GM12878 (cell line): ENCODE results near the gene APLP1. TPM values are rescaled to one million over a fixed set of nuclear protein-coding genes. Genes with fewer than 3 reads are reported as not detected.

Experiments
- DPF2 ChIP-seq: fragments of 450-650 bp; IDR thresholded peaks from 2 replicates; pipeline ENCODE4 v1.6.1; 2017; ENCODE audit warnings: mild to moderate bottlenecking
- JUNB ChIP-seq: IDR thresholded peaks from 2 replicates; pipeline ENCODE4 v1.6.1; 2016; ENCODE audit warnings: antibody characterized with exemption, mild to moderate bottlenecking
- MEF2A ChIP-seq: IDR thresholded peaks from 2 replicates; pipeline ENCODE4 v1.6.1; 2011; ENCODE audit warnings: low read depth, mild to moderate bottlenecking, low read length, moderate library complexity; ENCODE audit not compliant: insufficient read depth
- MTA3 ChIP-seq: IDR thresholded peaks from 2 replicates; pipeline ENCODE4 v1.6.1; 2012; ENCODE audit warnings: low read length, inconsistent platforms, borderline replicate concordance
- MXI1 ChIP-seq: fragments of 150-350 bp; IDR thresholded peaks from 2 replicates; pipeline ENCODE4 v1.6.1; 2011; ENCODE audit warnings: low read depth, mild to moderate bottlenecking, inconsistent platforms, low read length, improper control_type of control experiment
- MYC ChIP-seq: IDR thresholded peaks from 2 replicates; pipeline ENCODE4 v1.6.1; 2011; ENCODE audit warnings: mild to moderate bottlenecking, low read length, moderate library complexity, inconsistent platforms; ENCODE audit not compliant: insufficient read depth, insufficient replicate concordance, insufficient read length, severe bottlenecking
- POU2F2 ChIP-seq: IDR thresholded peaks from 3 replicates; pipeline ENCODE4 v1.6.1; 2011; ENCODE audit warnings: low read depth, mild to moderate bottlenecking, low read length, borderline replicate concordance
- RBBP5 ChIP-seq: fragments of 200-600 bp; sonication (generic); conservative IDR thresholded peaks from 2 replicates; pipeline ENCODE4 v1.6.1; 2016
- RCOR1 ChIP-seq: conservative IDR thresholded peaks from 2 replicates; pipeline ENCODE4 v1.6.1; 2012; ENCODE audit warnings: low read depth, low read length, improper control_type of control experiment
- TBL1XR1 ChIP-seq: IDR thresholded peaks from 2 replicates; pipeline ENCODE4 v1.6.1; 2012; ENCODE audit warnings: low read depth, low read length, improper control_type of control experiment
- WRNIP1 ChIP-seq: IDR thresholded peaks from 2 replicates; pipeline ENCODE4 v1.6.1; 2011; ENCODE audit warnings: low read depth, low read length, improper control_type of control experiment, borderline replicate concordance
- YBX1 ChIP-seq: fragments of 450-650 bp; IDR thresholded peaks from 2 replicates; pipeline ENCODE4 v1.6.1; 2016; ENCODE audit warnings: antibody characterized with exemption
- ZBED1 ChIP-seq: IDR thresholded peaks from 2 replicates; pipeline ENCODE4 v1.6.1; 2016; ENCODE audit warnings: borderline replicate concordance
- ZNF24 ChIP-seq: fragments of 450-650 bp; IDR thresholded peaks from 2 replicates; pipeline ENCODE4 v1.6.1; 2017; ENCODE audit warnings: antibody characterized with exemption, mild to moderate bottlenecking
- polyA plus RNA-seq, 11 experiments: library from polyadenylated mRNA; depleted of rRNA in 4 of 11; unstranded in 6 of 11; stranded (reverse) in 5 of 11; fragments of >200 nt; fragmentation: Nextera tagmentation in 4 of 11; fragmentation: Illumina TruSeq in 1 of 11; extraction: Ambion mirVana in 4 of 11; extraction: Trizol in 1 of 11; gene quantifications; 1 replicate in 1 of 11; 2 replicates in 10 of 11; pipeline versions ENCODE4 v1.2.1 to v1.2.3, GENCODE V29; 2011 to 2016; ENCODE audit warnings: inconsistent platforms in 2 of 11, missing spikeins in 2 of 11, low read depth in 1 of 11
- total RNA-seq, 4 experiments: library from RNA; depleted of rRNA in 3 of 4; stranded (reverse); fragments of >200 nt in 3 of 4; fragmentation: Illumina TruSeq in 1 of 4; extraction: Trizol in 1 of 4; gene quantifications; 2 replicates each; pipeline versions ENCODE4 v1.2.1 to v1.2.3, GENCODE V29; 2013 to 2021
- TF ChIP-seq, protein P1 (sequence below): fragments of 450-650 bp; IDR thresholded peaks from 2 replicates; pipeline ENCODE4 v1.6.1; 2017; ENCODE audit warnings: mild to moderate bottlenecking, low read depth, inconsistent platforms; ENCODE audit not compliant: poor library complexity, severe bottlenecking
- TF ChIP-seq, protein P2 (sequence below): fragments of 450-650 bp; IDR thresholded peaks from 2 replicates; pipeline ENCODE4 v1.6.1; 2017; ENCODE audit warnings: antibody characterized with exemption, mild to moderate bottlenecking, moderate library complexity
- TF ChIP-seq, protein P3 (sequence below): fragments of 450-650 bp; formaldehyde crosslinking; IDR thresholded peaks from 2 replicates; pipeline ENCODE4 v1.4.0; 2022; ENCODE audit warnings: mild to moderate bottlenecking, moderate library complexity
- TF ChIP-seq, protein P4 (sequence below): fragments of 450-650 bp; IDR thresholded peaks from 2 replicates; pipeline ENCODE4 v1.6.1; 2016; ENCODE audit warnings: mild to moderate bottlenecking
- TF ChIP-seq, protein P5 (sequence below): fragments of 450-650 bp; IDR thresholded peaks from 2 replicates; pipeline ENCODE4 v1.6.1; 2016; ENCODE audit warnings: mild to moderate bottlenecking

The APLP1 gene
- total and polyA plus RNA-seq, 10 of the 15 experiments (the other 5 are each of a cell fraction or from before 2014, with no cell fraction given), result 0.07 to 2.2 (median 0.91) TPM; not detected in 1

DNA sequence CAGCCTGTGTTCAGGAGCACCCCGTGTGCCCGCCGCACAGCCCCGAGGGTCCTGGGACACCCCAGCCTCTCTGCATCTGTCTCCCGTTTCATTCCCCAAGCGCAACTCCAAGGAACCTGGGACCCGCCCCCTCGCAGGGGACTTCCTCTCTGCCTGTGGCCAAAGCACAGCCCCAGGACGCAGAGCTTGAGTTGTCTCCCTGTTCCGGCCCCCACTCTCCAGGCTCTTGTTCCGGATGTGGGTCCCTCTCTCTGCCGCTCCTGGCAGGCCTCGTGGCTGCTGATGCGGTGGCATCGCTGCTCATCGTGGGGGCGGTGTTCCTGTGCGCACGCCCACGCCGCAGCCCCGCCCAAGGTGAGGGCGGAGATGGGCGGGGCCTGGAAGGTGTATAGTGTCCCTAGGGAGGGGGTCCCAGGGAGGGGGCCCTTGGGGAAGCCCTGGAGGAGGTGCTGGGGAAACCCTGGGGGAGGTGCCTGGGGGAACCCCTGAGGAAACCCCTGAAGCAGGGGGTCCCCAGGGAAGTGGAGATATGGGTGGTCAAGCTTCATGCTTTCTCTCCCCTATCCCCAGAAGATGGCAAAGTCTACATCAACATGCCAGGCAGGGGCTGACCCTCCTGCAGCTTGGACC, 35.3 kb downstream of the APLP1 start (continued):
- TF ChIP-seq, protein P1, sequence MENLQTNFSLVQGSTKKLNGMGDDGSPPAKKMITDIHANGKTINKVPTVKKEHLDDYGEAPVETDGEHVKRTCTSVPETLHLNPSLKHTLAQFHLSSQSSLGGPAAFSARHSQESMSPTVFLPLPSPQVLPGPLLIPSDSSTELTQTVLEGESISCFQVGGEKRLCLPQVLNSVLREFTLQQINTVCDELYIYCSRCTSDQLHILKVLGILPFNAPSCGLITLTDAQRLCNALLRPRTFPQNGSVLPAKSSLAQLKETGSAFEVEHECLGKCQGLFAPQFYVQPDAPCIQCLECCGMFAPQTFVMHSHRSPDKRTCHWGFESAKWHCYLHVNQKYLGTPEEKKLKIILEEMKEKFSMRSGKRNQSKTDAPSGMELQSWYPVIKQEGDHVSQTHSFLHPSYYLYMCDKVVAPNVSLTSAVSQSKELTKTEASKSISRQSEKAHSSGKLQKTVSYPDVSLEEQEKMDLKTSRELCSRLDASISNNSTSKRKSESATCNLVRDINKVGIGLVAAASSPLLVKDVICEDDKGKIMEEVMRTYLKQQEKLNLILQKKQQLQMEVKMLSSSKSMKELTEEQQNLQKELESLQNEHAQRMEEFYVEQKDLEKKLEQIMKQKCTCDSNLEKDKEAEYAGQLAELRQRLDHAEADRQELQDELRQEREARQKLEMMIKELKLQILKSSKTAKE, result no peak
- TF ChIP-seq, protein P2, sequence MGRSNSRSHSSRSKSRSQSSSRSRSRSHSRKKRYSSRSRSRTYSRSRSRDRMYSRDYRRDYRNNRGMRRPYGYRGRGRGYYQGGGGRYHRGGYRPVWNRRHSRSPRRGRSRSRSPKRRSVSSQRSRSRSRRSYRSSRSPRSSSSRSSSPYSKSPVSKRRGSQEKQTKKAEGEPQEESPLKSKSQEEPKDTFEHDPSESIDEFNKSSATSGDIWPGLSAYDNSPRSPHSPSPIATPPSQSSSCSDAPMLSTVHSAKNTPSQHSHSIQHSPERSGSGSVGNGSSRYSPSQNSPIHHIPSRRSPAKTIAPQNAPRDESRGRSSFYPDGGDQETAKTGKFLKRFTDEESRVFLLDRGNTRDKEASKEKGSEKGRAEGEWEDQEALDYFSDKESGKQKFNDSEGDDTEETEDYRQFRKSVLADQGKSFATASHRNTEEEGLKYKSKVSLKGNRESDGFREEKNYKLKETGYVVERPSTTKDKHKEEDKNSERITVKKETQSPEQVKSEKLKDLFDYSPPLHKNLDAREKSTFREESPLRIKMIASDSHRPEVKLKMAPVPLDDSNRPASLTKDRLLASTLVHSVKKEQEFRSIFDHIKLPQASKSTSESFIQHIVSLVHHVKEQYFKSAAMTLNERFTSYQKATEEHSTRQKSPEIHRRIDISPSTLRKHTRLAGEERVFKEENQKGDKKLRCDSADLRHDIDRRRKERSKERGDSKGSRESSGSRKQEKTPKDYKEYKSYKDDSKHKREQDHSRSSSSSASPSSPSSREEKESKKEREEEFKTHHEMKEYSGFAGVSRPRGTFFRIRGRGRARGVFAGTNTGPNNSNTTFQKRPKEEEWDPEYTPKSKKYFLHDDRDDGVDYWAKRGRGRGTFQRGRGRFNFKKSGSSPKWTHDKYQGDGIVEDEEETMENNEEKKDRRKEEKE, result no peak
- TF ChIP-seq YBX1 (no peak), MXI1 (peak; percentile 86), TBL1XR1 (peak; percentile 100), MEF2A (peak; percentile 77; the same call in 1 of the 2 replicates), RBBP5 (no peak), MTA3 (peak; percentile 86; the same call in 1 of the 2 replicates), RCOR1 (peak; percentile 64; the same call in 1 of the 2 replicates), WRNIP1 (no peak), ZNF24 (no peak), MYC (peak; percentile 74), ZBED1 (0 out of 2 replicates have a peak, but pooled peaks have one; percentile 37), POU2F2 (peak; percentile 73; the same call in 1 of the 3 replicates), JUNB (peak; percentile 27), DPF2 (peak; percentile 86)
- TF ChIP-seq, protein P3, sequence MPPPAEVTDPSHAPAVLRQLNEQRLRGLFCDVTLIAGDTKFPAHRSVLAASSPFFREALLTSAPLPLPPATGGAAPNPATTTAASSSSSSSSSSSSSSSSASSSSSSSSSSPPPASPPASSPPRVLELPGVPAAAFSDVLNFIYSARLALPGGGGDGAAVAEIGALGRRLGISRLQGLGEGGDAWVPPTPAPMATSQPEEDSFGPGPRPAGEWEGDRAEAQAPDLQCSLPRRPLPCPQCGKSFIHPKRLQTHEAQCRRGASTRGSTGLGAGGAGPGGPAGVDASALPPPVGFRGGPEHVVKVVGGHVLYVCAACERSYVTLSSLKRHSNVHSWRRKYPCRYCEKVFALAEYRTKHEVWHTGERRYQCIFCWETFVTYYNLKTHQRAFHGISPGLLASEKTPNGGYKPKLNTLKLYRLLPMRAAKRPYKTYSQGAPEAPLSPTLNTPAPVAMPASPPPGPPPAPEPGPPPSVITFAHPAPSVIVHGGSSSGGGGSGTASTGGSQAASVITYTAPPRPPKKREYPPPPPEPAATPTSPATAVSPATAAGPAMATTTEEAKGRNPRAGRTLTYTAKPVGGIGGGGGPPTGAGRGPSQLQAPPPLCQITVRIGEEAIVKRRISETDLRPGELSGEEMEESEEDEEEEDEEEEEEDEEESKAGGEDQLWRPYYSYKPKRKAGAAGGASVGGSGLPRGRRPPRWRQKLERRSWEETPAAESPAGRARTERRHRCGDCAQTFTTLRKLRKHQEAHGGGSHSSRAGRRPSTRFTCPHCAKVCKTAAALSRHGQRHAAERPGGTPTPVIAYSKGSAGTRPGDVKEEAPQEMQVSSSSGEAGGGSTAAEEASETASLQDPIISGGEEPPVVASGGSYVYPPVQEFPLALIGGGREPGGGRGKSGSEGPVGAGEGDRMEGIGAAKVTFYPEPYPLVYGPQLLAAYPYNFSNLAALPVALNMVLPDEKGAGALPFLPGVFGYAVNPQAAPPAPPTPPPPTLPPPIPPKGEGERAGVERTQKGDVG (CRISPR knock-in tag), result no peak
- TF ChIP-seq, protein P4, sequence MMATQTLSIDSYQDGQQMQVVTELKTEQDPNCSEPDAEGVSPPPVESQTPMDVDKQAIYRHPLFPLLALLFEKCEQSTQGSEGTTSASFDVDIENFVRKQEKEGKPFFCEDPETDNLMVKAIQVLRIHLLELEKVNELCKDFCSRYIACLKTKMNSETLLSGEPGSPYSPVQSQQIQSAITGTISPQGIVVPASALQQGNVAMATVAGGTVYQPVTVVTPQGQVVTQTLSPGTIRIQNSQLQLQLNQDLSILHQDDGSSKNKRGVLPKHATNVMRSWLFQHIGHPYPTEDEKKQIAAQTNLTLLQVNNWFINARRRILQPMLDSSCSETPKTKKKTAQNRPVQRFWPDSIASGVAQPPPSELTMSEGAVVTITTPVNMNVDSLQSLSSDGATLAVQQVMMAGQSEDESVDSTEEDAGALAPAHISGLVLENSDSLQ, result peak; percentile 76
- TF ChIP-seq, protein P5, sequence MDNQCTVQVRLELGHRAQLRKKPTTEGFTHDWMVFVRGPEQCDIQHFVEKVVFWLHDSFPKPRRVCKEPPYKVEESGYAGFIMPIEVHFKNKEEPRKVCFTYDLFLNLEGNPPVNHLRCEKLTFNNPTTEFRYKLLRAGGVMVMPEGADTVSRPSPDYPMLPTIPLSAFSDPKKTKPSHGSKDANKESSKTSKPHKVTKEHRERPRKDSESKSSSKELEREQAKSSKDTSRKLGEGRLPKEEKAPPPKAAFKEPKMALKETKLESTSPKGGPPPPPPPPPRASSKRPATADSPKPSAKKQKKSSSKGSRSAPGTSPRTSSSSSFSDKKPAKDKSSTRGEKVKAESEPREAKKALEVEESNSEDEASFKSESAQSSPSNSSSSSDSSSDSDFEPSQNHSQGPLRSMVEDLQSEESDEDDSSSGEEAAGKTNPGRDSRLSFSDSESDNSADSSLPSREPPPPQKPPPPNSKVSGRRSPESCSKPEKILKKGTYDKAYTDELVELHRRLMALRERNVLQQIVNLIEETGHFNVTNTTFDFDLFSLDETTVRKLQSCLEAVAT, result peak; percentile 70
